Bronchial epithelial cell (primary cell): ENCODE measurements around the gene SETDB2. TPM values are rescaled to one million over a fixed set of nuclear protein-coding genes. Genes with fewer than 3 reads are reported as not detected.
A peak's percentile ranks its signal among the peaks of the same experiment; 100 is the strongest.

Source experiments
- DNase-seq: peaks from one replicate; pipeline ENCODE4 v3.0.0-alpha.2; 2010; ENCODE audit warnings: low read depth
- FAIRE-seq: peaks from 2 replicates; lab custom pipeline; 2011; peaks lifted over from hg19 to GRCh38; lab: Jason Lieb, UNC
- H3K27me3 ChIP-seq: 2 replicates; pipeline ENCODE4 v1.5.1; 2011; ENCODE audit warnings: low read length; ENCODE audit not compliant: control insufficient read depth, insufficient read depth
- H3K36me3 ChIP-seq: 2 replicates; pipeline ENCODE4 v1.5.1; 2011; ENCODE audit warnings: low read length; ENCODE audit not compliant: control insufficient read depth, insufficient read depth
- H3K4me3 ChIP-seq: 2 replicates; pipeline ENCODE4 v1.5.1; 2011; ENCODE audit warnings: mild to moderate bottlenecking, low read depth, low read length, control low read depth
- CTCF ChIP-seq: IDR thresholded peaks from 2 replicates; pipeline ENCODE4 v1.5.1; 2011; ENCODE audit warnings: mild to moderate bottlenecking, moderate library complexity, low read length, control low read depth, inconsistent platforms; ENCODE audit not compliant: insufficient read depth, severe bottlenecking
- total RNA-seq: library from RNA; depleted of rRNA; stranded (reverse); fragments of >200 nt; gene quantifications from 2 replicates; pipeline ENCODE4 v1.2.1, GENCODE V29; 2014

Gene SETDB2
- total RNA-seq, 1 donor from 2014 or later: 5.3 TPM

DNA sequence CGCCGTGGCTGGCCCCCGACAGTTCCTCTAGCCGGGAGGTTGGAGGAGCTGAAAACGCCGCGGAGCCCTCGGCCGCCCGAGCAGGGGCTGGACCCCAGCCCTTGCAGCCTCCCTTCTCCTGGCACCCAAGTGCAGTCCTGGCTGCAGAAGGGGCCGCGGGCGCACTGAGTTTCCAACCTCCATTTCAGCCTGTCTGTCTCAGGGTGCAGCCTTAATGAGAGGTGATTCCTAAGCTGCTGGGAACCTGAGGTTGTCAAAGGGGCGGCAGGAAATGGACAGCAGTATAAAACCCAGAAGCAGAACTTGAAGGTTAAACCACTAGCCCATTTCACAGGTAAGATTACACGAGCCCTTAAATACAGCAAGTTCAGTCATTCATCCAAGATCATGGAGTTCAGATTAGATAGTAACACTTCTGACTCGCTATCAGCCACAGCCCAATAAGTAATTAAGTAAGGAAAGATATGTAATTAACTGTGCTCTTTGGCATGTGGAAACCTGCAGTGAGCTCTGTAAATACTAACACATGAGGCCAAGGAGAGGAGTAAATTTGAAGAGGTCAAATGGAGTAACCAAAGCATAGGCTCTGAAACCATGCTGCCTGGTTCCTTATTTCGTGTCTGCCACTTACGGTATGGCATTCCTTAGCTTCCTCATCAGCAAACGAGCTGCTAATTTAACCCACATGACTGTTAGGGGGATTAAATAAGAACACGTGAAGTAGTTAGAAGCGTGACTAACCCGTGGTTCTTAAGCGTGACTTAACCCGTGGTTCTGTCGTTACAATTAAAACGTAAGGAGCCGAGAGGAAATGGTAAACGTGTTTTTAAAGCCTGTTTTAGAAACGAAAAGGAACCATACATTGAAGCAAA is 686 bp downstream of the SETDB2 start:
- FAIRE-seq (no peak), DNase-seq (peak; percentile 69)
- no peaks in the 10 kb centered on the region for H3K27me3 ChIP-seq
- H3K4me3 ChIP-seq: peak overlapping the region; percentile 79
- TF ChIP-seq CTCF: no peak
- H3K36me3 ChIP-seq: no peaks in the 10 kb centered on the region

GRCh38 chr13:49446473-49446872 is 2.4 kb downstream of the SETDB2 start:
- no peak for FAIRE-seq
- H3K4me3 ChIP-seq: no peak overlapping the region
- DNase-seq: no peak

GRCh38 chr13:49448753-49449152 is 4.7 kb downstream of the SETDB2 start:
- no peaks in the 10 kb centered on the region for H3K36me3 ChIP-seq
- no peak overlapping the region for H3K4me3 ChIP-seq
- no peaks in the 10 kb centered on the region for H3K27me3 ChIP-seq
- TF ChIP-seq CTCF: no peak
- no peak for DNase-seq
- FAIRE-seq: no peak

More at GRCh38 chr13:49446473-49446872, 2.4 kb downstream of the SETDB2 start:
- H3K27me3 ChIP-seq: no peaks in the 10 kb centered on the region
- TF ChIP-seq CTCF: no peak
- H3K36me3 ChIP-seq: no peaks in the 10 kb centered on the region

DNA sequence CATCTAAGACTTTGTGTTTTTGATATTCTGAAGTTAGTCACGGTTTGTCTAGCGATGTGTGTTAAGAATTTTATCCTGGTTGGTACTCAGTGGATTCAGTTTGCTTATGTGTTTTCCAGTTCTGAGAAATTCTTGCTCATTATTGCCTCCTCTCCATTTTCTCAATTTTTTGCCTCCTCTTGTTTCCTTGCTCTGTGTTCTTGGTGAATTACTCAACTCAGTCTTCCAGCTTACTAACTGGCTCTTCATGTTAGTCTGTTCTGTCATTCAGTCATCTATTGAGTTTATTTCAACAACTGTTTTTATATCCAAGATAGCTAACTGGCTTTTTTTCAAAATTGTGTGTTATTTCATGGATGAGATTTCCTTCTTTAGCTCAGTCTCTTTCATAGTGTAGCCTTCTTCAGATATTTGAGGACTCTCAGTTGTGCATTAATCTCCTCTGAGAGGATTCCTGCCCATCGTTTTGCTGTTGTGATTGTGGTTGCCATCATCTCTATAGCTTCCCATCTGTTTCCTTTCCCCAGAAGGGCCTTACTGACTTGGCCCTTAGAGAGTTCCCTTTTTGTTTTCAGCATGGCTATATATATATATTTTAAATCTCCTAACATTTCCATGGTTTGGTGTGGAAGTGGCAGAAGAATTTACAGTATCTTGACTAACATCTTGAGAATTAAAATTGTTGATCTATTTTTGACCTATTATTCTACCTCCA is 6.2 kb downstream of the SETDB2 start:
- no peak overlapping the region for H3K4me3 ChIP-seq
- DNase-seq (no peak), FAIRE-seq (no peak)
- H3K36me3 ChIP-seq: no peaks in the 10 kb centered on the region
- H3K27me3 ChIP-seq: no peaks in the 10 kb centered on the region
- no peak for TF ChIP-seq CTCF

- no peaks in the 10 kb centered on the region for H3K36me3 ChIP-seq
- no peak for FAIRE-seq
Observed at GRCh38 chr13:49452725-49453457, 8.8 kb downstream of the SETDB2 start.

More at GRCh38 chr13:49452725-49453457, 8.8 kb downstream of the SETDB2 start:
- DNase-seq: no peak
- no peak overlapping the region for H3K4me3 ChIP-seq
- H3K27me3 ChIP-seq: no peaks in the 10 kb centered on the region
- no peak for TF ChIP-seq CTCF
